ENCODE measurements around the gene MOB3A. TPM values are rescaled to one million over a fixed set of nuclear protein-coding genes. Genes with fewer than 3 reads are reported as not detected.

Gene MOB3A
- total RNA-seq, 2 experiments from 2014 or later: 96.4 to 97.3 TPM

- TF ChIP-seq, protein P1, sequence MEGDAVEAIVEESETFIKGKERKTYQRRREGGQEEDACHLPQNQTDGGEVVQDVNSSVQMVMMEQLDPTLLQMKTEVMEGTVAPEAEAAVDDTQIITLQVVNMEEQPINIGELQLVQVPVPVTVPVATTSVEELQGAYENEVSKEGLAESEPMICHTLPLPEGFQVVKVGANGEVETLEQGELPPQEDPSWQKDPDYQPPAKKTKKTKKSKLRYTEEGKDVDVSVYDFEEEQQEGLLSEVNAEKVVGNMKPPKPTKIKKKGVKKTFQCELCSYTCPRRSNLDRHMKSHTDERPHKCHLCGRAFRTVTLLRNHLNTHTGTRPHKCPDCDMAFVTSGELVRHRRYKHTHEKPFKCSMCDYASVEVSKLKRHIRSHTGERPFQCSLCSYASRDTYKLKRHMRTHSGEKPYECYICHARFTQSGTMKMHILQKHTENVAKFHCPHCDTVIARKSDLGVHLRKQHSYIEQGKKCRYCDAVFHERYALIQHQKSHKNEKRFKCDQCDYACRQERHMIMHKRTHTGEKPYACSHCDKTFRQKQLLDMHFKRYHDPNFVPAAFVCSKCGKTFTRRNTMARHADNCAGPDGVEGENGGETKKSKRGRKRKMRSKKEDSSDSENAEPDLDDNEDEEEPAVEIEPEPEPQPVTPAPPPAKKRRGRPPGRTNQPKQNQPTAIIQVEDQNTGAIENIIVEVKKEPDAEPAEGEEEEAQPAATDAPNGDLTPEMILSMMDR (IDR thresholded peaks at IDR 0.05): no peak
- Mint-ChIP-seq H3K27ac (peak overlapping the region; percentile 97), H3K4me3 (peak overlapping the region; percentile 86), H3K4me1 (ENCODE audit: low read depth) (peaks cover 52% of the 10 kb centered on the region), H3K9me3 (no peaks in the 10 kb centered on the region), H3K27me3 (no peaks in the 10 kb centered on the region), H3K36me3 (ENCODE audit: low read depth) (peaks cover 85% of the 10 kb centered on the region)
- H3K4me1 ChIP-seq (ENCODE audit: insufficient read depth, low read length): peaks cover 76% of the 10 kb centered on the region
- intact Hi-C loops (cut with DNase I, micrococcal nuclease): no loop called here
- ChIA-PET POLR2A (interaction anchor here (1.2 kb wide), 1 partner anchor 47 kb away, joined by 3 read pairs; no protein-coding TSS in a partner anchor), CTCF (interaction anchor here (0.6 kb wide), 1 partner anchor 8 kb away, joined by 4 read pairs; no protein-coding TSS in a partner anchor)
- peak overlapping the region; percentile 5 to 70 for H3K27ac ChIP-seq (ENCODE audit: low read depth in 1 of 2, low read length in 2 of 2)
- no peak for ATAC-seq (ENCODE audit: poor library complexity)
- H3K9me3 ChIP-seq (ENCODE audit: control insufficient read depth in 1 of 2, insufficient read depth in 1 of 2, low read length in 2 of 2): no peaks in the 10 kb centered on the region
- H3K4me3 ChIP-seq (ENCODE audit: low read length): no peak overlapping the region
- peaks cover 70% of the 10 kb centered on the region for H3K36me3 ChIP-seq (ENCODE audit: insufficient read depth, low read length)
- no peak for DNase-seq
- H3K27me3 ChIP-seq (ENCODE audit: control insufficient read depth in 1 of 2, insufficient read depth in 2 of 2, low read length in 2 of 2): no peaks in the 10 kb centered on the region
Observed at GRCh38 chr19:2079076-2079864, 16.9 kb downstream of the MOB3A start.

DNA sequence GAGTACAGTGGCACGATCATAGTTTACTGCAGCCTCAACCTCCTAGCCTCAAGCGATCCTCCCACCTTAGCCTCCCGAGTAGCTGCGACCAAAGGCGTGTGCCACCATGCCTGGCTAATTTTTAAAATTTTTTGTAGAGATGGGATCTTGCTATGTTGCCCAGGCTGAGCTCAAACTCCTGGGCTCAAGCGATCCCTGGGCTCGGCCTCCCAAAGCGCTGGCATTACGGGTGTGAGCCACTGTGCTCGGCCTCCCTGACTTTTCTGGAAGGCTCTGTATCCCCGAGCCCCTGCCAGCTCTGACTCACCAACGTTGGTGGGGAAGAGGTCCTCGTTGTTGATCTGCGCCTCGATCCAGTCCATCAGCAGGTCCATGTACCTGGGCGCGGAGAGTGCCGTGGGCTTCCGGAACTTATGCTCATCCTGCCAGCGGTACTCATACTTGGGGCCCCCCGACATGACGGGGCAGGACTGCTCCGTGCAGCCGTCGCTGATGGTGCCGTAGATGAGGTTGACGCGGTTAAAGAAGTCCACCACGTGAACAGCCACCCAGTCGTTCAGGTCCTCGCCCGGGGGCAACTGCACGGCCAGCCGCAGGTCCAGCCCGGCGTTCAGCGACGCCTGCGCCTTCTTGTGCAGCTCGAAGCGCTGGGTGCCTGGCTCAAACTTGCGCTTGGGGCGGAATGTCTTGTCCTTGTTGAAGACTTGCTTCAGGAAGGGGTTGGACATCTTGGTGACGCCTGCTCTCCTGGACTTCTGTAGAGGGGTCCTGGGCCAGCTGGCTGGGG is 18.1 kb downstream of the MOB3A start:
- no peak for ATAC-seq (ENCODE audit: poor library complexity)
- H3K27me3 Mint-ChIP-seq: no peaks in the 10 kb centered on the region
- DNase-seq: no peak
- peak overlapping the region; percentile 25 for H3K4me3 Mint-ChIP-seq
- peak overlapping the region in 1 of 2 donors; percentile 10 for H3K27ac ChIP-seq (ENCODE audit: low read depth in 1 of 2, low read length in 2 of 2)
- peaks cover 82% of the 10 kb centered on the region for H3K36me3 ChIP-seq (ENCODE audit: insufficient read depth, low read length)
- ChIA-PET POLR2A (interaction anchor here (0.9 kb wide), 1 partner anchor 12 kb away, joined by 3 read pairs; no protein-coding TSS in a partner anchor), CTCF (no interaction called here)
- peak overlapping the region; percentile 97 for H3K27ac Mint-ChIP-seq
- H3K27me3 ChIP-seq (ENCODE audit: control insufficient read depth in 1 of 2, insufficient read depth in 2 of 2, low read length in 2 of 2): no peaks in the 10 kb centered on the region
- peaks cover 48% of the 10 kb centered on the region for H3K4me1 Mint-ChIP-seq (ENCODE audit: low read depth)
- intact Hi-C loops (cut with DNase I, micrococcal nuclease): no loop called here
- no peaks in the 10 kb centered on the region for H3K9me3 ChIP-seq (ENCODE audit: control insufficient read depth in 1 of 2, insufficient read depth in 1 of 2, low read length in 2 of 2)
- TF ChIP-seq, protein P1 (IDR thresholded peaks at IDR 0.05): no peak
- no peak overlapping the region for H3K4me3 ChIP-seq (ENCODE audit: low read length)
- H3K36me3 Mint-ChIP-seq (ENCODE audit: low read depth): peaks cover 84% of the 10 kb centered on the region
- H3K9me3 Mint-ChIP-seq: no peaks in the 10 kb centered on the region
- H3K4me1 ChIP-seq (ENCODE audit: insufficient read depth, low read length): peaks cover 78% of the 10 kb centered on the region

DNA sequence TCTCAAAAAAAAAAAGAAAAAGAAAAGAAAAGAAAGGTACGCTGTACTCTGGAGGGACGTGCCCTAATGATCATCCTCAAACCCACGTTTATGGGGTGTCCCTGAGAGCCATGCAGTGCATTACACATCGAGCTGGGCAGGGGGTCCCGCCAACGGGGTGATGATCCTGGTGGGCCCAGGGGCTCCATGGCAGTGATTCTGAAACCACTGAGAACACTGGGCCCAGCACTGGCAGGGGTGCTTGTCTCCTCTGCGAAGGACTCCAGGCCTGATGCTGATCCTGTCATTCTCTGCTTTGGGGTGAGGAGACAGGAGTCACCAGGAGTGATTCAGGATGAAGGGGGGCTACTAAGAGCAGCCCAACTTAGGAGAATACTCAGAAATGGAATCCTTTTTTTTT is 18.7 kb downstream of the MOB3A start:
- DNase-seq (no peak), ATAC-seq (ENCODE audit: poor library complexity) (no peak)
- H3K27ac Mint-ChIP-seq: peak overlapping the region; percentile 97
- no peaks in the 10 kb centered on the region for H3K27me3 ChIP-seq (ENCODE audit: control insufficient read depth in 1 of 2, insufficient read depth in 2 of 2, low read length in 2 of 2)
- H3K27ac ChIP-seq (ENCODE audit: low read depth in 1 of 2, low read length in 2 of 2): peak overlapping the region in 1 of 2 donors; percentile 10
- ChIA-PET CTCF (no interaction called here), POLR2A (interaction anchor here (0.9 kb wide), 1 partner anchor 12 kb away, joined by 3 read pairs; no protein-coding TSS in a partner anchor)
- peaks cover 84% of the 10 kb centered on the region for H3K36me3 Mint-ChIP-seq (ENCODE audit: low read depth)
- H3K4me1 Mint-ChIP-seq (ENCODE audit: low read depth): peaks cover 42% of the 10 kb centered on the region
- H3K4me3 Mint-ChIP-seq: no peak overlapping the region
- H3K9me3 Mint-ChIP-seq: no peaks in the 10 kb centered on the region
- no peak overlapping the region for H3K4me3 ChIP-seq (ENCODE audit: low read length)
- intact Hi-C loops (cut with DNase I, micrococcal nuclease): no loop called here
- H3K4me1 ChIP-seq (ENCODE audit: insufficient read depth, low read length): peaks cover 71% of the 10 kb centered on the region
- peaks cover 85% of the 10 kb centered on the region for H3K36me3 ChIP-seq (ENCODE audit: insufficient read depth, low read length)
- H3K27me3 Mint-ChIP-seq: no peaks in the 10 kb centered on the region
- no peaks in the 10 kb centered on the region for H3K9me3 ChIP-seq (ENCODE audit: control insufficient read depth in 1 of 2, insufficient read depth in 1 of 2, low read length in 2 of 2)
- TF ChIP-seq, protein P1 (IDR thresholded peaks at IDR 0.05): no peak
